ENCODE results near the gene IL36B. TPM values are rescaled to one million over a fixed set of nuclear protein-coding genes. Genes with fewer than 3 reads are reported as not detected.

Gene IL36B
- polyA plus RNA-seq, 10 donors, result not detected

DNA sequence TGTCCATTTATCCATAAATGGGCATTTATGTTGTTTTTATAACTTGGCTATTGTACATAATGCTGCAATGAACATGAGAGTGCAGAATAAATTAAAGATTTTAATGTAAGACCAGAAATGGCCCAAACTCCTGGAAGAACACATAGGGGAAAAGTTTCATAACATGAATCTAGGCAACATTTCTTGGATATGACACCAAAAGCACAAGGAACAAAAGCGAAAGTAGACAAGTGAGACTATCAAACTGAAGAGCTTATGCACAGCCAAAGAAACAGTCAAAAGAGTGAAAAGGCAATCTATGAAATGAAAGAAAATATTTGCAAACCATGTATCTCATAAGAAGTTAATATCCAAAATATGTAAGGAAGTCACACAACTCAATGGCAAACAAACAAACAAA is 41.6 kb downstream of the IL36B start:
- no peak for DNase-seq

DNA sequence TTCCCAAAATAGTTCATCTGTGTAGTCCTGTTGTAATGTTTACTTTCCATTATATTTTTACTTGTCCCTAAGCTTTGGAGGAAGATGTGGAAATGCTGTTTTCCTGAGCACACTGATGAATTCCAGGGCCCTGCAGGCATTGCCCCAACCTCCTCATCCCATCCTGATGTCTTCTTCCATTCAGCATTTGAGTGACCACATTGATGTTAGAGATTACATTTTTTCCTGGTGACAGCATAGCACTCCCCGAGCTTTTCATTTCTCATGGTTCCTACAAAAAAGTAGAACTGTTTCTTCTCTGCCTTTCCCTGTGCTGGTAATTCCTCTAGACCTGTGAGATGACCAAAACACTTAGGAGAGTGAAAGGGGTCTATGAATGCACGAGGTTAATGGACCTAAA is 42.6 kb downstream of the IL36B start:
- DNase-seq, result no peak

GRCh38 chr2:113009622-113010021 is 43.0 kb downstream of the IL36B start:
- no peak for DNase-seq

GRCh38 chr2:113007250-113007649 is 45.4 kb downstream of the IL36B start:
- DNase-seq, result no peak

DNA sequence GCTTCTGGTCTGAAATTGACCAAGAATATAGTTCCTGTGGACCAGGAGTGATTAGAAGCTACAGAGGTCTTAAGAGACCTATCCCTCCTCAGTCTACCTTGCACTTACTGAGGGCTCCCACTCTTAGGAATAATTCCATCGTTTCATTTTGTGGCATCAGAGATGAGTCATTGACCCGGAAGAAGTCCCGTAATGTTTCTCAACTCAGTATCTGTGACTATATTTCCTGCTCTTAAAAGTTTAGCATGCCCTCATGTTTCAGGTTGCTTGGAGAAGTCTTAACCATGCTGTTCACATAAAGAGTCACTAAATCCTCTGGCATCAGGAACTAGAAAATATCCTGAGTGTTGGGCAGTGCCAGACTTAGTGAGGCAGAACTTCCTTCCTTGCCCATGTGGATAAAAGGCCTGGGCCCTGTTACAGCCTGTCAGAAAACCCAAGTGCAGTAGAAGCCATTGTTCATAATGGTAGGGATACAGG is 47.6 kb downstream of the IL36B start, which contains the start of gene IL36A:
TSS of gene IL36A (plus strand) at position 430 of the 480 bp plus-strand sequence. CDS start 413 bp downstream, outside the sequence.
- DNase-seq, result no peak

GRCh38 chr2:113002677-113003076 is 50.0 kb downstream of the IL36B start:
- no peak for DNase-seq

DNA sequence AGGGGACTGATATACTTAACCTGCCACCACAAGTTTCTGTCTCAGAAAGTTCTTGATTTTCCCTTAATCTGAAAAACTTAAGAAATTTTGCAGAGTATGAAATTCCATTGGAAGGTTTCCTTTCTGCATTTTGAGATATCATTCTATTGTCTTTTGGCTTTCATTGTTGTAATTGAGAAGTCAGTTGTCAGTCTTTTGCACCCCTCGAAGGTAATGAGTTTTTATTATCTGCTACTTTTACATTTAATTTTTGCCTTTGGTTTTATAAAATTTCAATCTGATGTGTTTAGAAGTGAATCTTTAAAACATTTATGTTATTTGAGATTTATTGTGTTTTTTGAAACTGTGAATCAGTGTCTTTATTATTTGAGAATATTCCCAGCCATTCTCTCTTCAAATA is 52.2 kb downstream of the IL36B start:
- DNase-seq, result no peak

- no peak for DNase-seq
Measured at GRCh38 chr2:112997151-112997550, 55.5 kb downstream of the IL36B start.

- DNase-seq, result peak in 1 of 3 donors; percentile 1
Measured at GRCh38 chr2:112996635-112997034, 56.0 kb downstream of the IL36B start.

DNA sequence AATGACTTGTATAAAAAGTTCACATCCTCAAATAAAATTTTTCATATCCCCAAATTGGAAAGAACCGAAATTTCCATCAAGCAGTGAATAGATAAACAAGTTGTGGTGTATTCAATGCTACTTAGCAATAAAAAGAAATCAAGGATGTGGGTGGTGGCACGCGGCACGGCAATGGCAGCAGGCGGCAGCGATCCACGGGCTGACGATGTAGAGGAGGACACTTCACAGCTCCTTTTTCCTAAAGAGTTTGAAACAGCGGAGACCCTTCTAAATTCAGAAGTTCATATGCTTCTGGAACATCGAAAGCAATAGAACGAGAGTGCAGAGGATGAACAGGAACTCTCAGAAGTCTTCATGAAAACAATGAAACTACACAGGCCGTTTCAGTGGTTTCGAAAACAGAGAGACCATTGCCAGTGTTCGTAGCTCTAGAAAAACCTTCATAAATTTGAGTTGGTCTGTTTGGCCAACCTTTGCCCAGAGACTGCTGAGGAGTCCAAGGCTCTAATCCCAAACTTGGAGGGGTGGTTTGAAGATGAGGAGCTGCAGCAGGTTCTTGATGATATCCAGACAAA is 57.2 kb downstream of the IL36B start:
- DNase-seq, result no peak

DNA sequence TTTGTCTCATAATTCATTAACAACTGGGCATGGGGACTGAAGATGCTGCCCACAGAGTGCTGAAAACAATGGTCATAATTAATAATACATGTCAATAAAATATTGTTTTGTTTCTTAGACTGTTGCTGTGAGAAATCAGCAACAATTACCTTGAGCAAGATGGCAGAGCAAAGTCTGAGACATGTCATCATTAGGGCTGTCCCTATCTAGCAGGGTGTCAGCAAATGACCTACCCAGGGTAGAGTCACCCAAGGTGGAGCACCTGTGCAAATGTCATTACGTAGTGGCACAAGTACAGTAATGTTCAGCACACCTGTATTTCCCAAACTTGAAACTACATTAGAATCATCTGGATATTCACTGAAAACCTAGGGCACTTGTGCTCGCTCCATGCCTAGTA is 58.0 kb downstream of the IL36B start:
- no peak for DNase-seq

GRCh38 chr2:112993831-112994230 is 58.8 kb downstream of the IL36B start:
- no peak for DNase-seq

DNA sequence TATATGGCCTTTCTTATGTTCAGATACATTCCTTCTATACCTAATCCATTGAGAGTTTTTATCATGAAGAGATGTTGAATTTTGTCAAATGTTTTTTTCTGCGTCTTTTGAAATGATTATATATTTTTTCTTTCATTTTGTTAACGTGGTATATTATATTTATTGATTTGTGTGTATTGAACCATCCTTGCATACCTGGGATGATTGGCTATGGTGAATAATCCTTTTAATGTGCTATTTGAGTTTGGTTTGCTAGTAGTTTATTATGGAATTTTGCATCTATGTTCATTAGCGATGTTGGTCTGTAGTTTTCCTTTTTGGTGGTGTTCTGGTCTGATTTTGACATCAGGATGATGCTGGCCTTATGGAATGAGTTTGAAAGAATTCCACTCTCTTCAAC is 63.1 kb downstream of the IL36B start:
- DNase-seq, result no peak

- no peak for DNase-seq
Measured at GRCh38 chr2:112985090-112985489, 67.6 kb downstream of the IL36B start.

DNA sequence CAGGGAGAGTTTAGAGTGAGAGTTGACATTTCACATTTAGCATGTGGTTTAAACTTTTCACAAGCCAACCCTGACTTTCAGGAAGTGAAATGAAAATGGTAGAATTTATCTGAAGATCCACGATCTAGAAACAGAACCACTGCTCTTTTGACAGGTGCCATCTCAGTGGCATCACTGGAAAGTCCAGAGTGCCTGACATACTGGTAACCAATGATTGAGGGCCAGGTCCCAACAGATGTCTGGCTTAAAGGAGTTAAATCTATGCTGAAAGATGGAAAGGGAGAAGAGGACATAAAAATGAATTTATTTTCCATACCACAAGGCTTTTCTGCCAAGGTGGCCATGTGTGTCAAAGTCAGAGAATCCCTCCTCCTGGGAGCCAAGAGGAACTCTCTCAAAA is 72.1 kb downstream of the IL36B start:
- no peak for DNase-seq

- DNase-seq, result no peak
Measured at GRCh38 chr2:112979731-112980130, 72.9 kb downstream of the IL36B start.

DNA sequence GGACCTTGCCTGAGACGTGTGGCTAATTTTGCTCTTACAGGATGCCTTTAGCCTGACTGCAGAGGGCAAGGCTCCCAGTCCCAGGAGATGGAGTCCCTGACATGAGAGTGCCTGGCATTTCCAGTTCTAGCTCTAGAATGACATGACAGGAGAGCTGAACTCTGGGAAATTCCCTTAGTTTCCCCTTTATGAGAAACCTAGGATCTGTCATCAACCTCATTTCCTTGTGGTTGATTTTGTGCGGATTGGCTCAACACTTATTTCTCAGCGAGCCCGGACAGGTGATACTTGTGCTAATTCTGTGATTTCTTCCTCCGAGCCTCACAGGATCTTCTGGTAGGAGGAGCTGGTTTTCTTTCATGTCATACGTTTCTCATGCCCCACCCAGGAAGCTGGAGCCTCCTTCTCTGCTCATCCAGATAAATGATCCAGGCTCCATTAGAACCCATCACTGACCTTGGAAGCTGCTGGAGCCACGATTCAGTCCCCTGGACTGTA is 75.1 kb downstream of the IL36B start, which contains the start of gene IL36G:
TSS of gene IL36G (plus strand) at position 448 of the 498 bp plus-strand sequence. CDS start 633 bp downstream, outside the sequence.
- no peak for DNase-seq

Other genes with a start within 250 kb of the IL36B start
- gene IL1B, start 216.1 kb downstream of the IL36B start, polyA plus RNA-seq (ENCODE audit: insufficient read length in 10 of 10), result 1 to 10 TPM in 2 of 10 donors, under 1 TPM in 7, not detected in 1; 0.34 to 4.9 (median 0.59) TPM
- under 1 TPM in 1 of 10 donors, not detected in 9; 0.30 TPM for gene IL37, start 141.7 kb downstream of the IL36B start, polyA plus RNA-seq (ENCODE audit: insufficient read length in 10 of 10)
- under 1 TPM in 2 of 10 donors, not detected in 8; 0.29 to 0.53 TPM for gene IL36G, start 74.9 kb downstream of the IL36B start, polyA plus RNA-seq (ENCODE audit: insufficient read length in 10 of 10)
- not detected for gene IL36A, start 47.4 kb downstream of the IL36B start, polyA plus RNA-seq (ENCODE audit: insufficient read length in 10 of 10)
- gene IL36RN, start 6.3 kb upstream of the IL36B start, polyA plus RNA-seq (ENCODE audit: insufficient read length in 10 of 10), result 1 to 10 TPM in 1 of 10 donors, under 1 TPM in 1, not detected in 8; 0.34 to 2.4 TPM
- not detected for gene IL1F10, start 15.1 kb upstream of the IL36B start, polyA plus RNA-seq (ENCODE audit: insufficient read length in 10 of 10)
- gene IL1RN, start 74.7 kb upstream of the IL36B start, polyA plus RNA-seq (ENCODE audit: insufficient read length in 10 of 10), result 1 to 10 TPM in 3 of 10 donors, under 1 TPM in 7; 0.18 to 3.4 (median 0.74) TPM
- 1 to 10 TPM; 1.2 to 4.2 (median 2.0) TPM for gene PSD4, start 121.1 kb upstream of the IL36B start, polyA plus RNA-seq (ENCODE audit: insufficient read length in 10 of 10)
- gene PAX8, start 226.1 kb upstream of the IL36B start, polyA plus RNA-seq (ENCODE audit: insufficient read length in 10 of 10), result 1 to 10 TPM in 6 of 10 donors, under 1 TPM in 4; 0.22 to 6.0 (median 1.6) TPM

Measured in muscle of back (tissue), 11 donors.